ENCODE measurements around the gene PDE6B.
"Not testable (repeated sequence)": the region's sequence is repeated elsewhere in the genome, so short reads cannot be mapped to it uniquely, and the experiment has no call there.

Gene PDE6B

GRCh38 chr4:624705-625590 lies at the start of gene PDE6B:
TSS of gene PDE6B (plus strand) at chr4:625573. CDS start at chr4:625627, 54 bp downstream.
- DNase-seq (ENCODE audit: low spot score) = peak; percentile 74

- peak; percentile 71 for DNase-seq (ENCODE audit: low spot score)
Observed at GRCh38 chr4:576245-576821, 49.0 kb upstream of the PDE6B start, which contains the start of gene TMEM271. TSS of gene TMEM271 (minus strand) at chr4:576295. CDS start at chr4:576062, 233 bp downstream.

GRCh38 chr4:576991-577498 lies 48.3 kb upstream of the PDE6B start:
- DNase-seq (ENCODE audit: low spot score) = peak; percentile 48

- DNase-seq (ENCODE audit: low spot score) = peak; percentile 61
Observed at GRCh38 chr4:577499-578450, 47.6 kb upstream of the PDE6B start.

GRCh38 chr4:578451-579443 lies 46.6 kb upstream of the PDE6B start:
- DNase-seq (ENCODE audit: low spot score) = no peak

GRCh38 chr4:579543-580175 lies 45.7 kb upstream of the PDE6B start:
- DNase-seq (ENCODE audit: low spot score) = no peak

GRCh38 chr4:581181-581580 lies 44.2 kb upstream of the PDE6B start:
- DNase-seq (ENCODE audit: low spot score) = no peak

GRCh38 chr4:581753-582361 lies 43.5 kb upstream of the PDE6B start:
- no peak for DNase-seq (ENCODE audit: low spot score)

- no peak for DNase-seq (ENCODE audit: low spot score)
Observed at GRCh38 chr4:583820-584219, 41.6 kb upstream of the PDE6B start.

- no peak for DNase-seq (ENCODE audit: low spot score)
Observed at GRCh38 chr4:587671-588350, 37.6 kb upstream of the PDE6B start.

GRCh38 chr4:588351-588849 lies 37.0 kb upstream of the PDE6B start:
- DNase-seq (ENCODE audit: low spot score) = no peak

GRCh38 chr4:589219-589963 lies 36.0 kb upstream of the PDE6B start:
- no peak for DNase-seq (ENCODE audit: low spot score)

- no peak for DNase-seq (ENCODE audit: low spot score)
Observed at GRCh38 chr4:590313-590841, 35.0 kb upstream of the PDE6B start.

- not testable (repeated sequence) for DNase-seq (ENCODE audit: low spot score)
Observed at GRCh38 chr4:592178-592577, 33.2 kb upstream of the PDE6B start.

- DNase-seq (ENCODE audit: low spot score) = no peak
Observed at GRCh38 chr4:592825-593520, 32.4 kb upstream of the PDE6B start.

- no peak for DNase-seq (ENCODE audit: low spot score)
Observed at GRCh38 chr4:598925-599324, 26.4 kb upstream of the PDE6B start.

- no peak for DNase-seq (ENCODE audit: low spot score)
Observed at GRCh38 chr4:600166-600565, 25.2 kb upstream of the PDE6B start.
